NB4 (cell line): ENCODE measurements around the gene STRIP2.

Experiments
- POLR2A ChIP-seq: IDR thresholded peaks from 2 replicates; pipeline ENCODE4 v1.6.1; 2011; ENCODE audit warnings: mild to moderate bottlenecking; ENCODE audit not compliant: insufficient read length; ENCODE audit errors: extremely low read depth
- TF ChIP-seq, protein P1 (sequence below): IDR thresholded peaks from 2 replicates; pipeline ENCODE4 v1.6.1; 2011; ENCODE audit warnings: low read depth, low read length

DNA sequence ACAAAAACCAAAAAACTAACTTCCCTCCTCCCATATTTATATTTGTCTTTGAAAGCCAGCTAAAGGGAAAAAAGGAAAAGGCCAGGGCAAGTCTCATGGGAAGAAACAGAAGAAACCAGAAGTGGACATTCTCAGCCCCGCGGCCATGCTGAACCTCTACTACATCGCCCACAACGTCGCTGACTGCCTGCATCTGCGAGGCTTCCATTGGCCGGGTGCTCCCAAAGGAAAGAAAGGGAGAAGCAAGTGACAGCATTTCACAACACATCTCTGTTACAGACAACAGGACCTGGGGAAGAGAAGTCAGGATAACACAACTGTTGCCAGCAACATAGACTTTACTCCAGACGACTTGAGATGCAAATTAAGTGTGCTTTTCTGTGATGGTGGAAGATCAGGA lies 78.0 kb downstream of the STRIP2 start:
- TF ChIP-seq, protein P1, sequence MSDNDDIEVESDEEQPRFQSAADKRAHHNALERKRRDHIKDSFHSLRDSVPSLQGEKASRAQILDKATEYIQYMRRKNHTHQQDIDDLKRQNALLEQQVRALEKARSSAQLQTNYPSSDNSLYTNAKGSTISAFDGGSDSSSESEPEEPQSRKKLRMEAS: no peak
- no peak for TF ChIP-seq POLR2A
